Measurements from ENCODE around the gene GASK1B.

Gene GASK1B

GRCh38 chr4:158200214-158200613, 27.4 kb upstream of the GASK1B start:
- TF ChIP-seq, protein P1, sequence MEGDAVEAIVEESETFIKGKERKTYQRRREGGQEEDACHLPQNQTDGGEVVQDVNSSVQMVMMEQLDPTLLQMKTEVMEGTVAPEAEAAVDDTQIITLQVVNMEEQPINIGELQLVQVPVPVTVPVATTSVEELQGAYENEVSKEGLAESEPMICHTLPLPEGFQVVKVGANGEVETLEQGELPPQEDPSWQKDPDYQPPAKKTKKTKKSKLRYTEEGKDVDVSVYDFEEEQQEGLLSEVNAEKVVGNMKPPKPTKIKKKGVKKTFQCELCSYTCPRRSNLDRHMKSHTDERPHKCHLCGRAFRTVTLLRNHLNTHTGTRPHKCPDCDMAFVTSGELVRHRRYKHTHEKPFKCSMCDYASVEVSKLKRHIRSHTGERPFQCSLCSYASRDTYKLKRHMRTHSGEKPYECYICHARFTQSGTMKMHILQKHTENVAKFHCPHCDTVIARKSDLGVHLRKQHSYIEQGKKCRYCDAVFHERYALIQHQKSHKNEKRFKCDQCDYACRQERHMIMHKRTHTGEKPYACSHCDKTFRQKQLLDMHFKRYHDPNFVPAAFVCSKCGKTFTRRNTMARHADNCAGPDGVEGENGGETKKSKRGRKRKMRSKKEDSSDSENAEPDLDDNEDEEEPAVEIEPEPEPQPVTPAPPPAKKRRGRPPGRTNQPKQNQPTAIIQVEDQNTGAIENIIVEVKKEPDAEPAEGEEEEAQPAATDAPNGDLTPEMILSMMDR (IDR thresholded peaks at IDR 0.05; ENCODE audit: low read depth, low read length): no peak
- H3K4me3 ChIP-seq (ENCODE audit: low read depth, low read length): no peak overlapping the region

GRCh38 chr4:158197194-158197776, 24.5 kb upstream of the GASK1B start:
- TF ChIP-seq, protein P1 (IDR thresholded peaks at IDR 0.05; ENCODE audit: low read depth, low read length): no peak
- H3K4me3 ChIP-seq (ENCODE audit: low read depth, low read length): no peak overlapping the region

DNA sequence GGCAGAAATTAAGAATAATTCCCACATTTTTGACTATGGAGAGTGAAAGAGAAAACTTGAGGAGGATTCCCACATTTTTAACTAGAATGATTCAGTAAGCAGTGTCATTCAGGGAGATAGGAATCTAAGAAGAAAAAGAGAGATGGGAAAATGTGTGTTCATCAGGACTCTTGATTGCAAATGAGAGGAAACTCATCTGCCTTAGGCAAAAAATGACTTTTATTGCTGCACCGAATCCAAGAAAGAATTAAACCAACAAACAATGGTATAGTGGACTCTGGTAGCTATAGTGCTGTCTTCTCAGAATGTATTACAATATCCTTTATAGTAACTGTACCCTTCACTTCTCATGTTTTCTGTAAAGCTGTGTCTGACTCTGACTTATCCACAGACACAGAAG, 22.5 kb upstream of the GASK1B start:
- H3K4me3 ChIP-seq (ENCODE audit: low read depth, low read length): no peak overlapping the region
- TF ChIP-seq, protein P1 (IDR thresholded peaks at IDR 0.05; ENCODE audit: low read depth, low read length): no peak

DNA sequence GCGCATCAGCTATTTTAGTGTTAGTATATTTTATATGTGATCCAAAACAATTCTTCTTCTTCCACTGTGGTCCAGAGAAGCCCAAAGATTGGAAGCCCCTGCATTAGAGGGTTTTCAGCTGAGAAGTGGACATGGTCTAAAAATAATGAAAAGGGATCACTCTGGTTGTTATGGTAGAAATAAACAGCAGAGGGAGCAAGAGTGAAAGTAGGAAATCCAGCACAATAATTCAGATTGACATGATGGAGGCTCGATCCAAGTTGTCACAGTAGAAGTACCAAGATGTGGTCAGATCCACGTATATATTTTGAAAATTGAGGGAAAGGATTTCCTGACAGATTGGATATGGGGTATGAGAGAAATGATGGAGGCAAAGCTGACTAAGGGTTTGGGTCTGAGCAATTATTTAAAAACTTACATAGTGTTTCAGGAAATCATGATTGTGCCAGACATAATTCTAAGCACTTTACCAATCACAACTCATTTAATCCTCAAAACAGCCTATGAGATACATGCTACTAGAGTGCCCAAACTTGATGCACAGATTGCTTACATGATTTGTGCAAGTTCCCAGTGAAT, 20.4 kb upstream of the GASK1B start:
- H3K4me3 ChIP-seq (ENCODE audit: low read depth, low read length): no peak overlapping the region
- TF ChIP-seq, protein P1 (IDR thresholded peaks at IDR 0.05; ENCODE audit: low read depth, low read length): 0 out of 2 replicates have a peak, but pooled peaks have one; percentile 15

GRCh38 chr4:158192439-158193158, 19.8 kb upstream of the GASK1B start:
- H3K4me3 ChIP-seq (ENCODE audit: low read depth, low read length): no peak overlapping the region
- TF ChIP-seq, protein P1 (IDR thresholded peaks at IDR 0.05; ENCODE audit: low read depth, low read length): no peak

DNA sequence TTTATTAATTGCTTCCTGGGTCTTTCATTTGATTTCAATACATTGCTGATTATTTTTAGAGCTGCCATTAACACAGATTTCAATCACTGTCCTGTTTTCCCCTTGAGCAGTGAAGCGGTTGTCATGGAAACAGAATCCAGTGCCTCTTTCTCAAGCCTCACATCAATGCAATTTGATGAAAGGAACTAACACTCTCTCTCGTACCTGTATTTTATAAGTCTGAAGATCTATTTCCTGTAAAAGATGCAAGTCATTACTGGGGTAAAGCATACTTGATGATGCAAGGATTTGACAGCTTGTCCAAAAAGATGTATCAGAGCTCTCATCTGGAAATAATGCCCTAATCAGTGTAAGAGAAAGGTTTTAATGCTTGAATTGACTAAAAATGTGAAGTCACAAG, 17.9 kb upstream of the GASK1B start:
- TF ChIP-seq, protein P1 (IDR thresholded peaks at IDR 0.05; ENCODE audit: low read depth, low read length): no peak
- no peak overlapping the region for H3K4me3 ChIP-seq (ENCODE audit: low read depth, low read length)

DNA sequence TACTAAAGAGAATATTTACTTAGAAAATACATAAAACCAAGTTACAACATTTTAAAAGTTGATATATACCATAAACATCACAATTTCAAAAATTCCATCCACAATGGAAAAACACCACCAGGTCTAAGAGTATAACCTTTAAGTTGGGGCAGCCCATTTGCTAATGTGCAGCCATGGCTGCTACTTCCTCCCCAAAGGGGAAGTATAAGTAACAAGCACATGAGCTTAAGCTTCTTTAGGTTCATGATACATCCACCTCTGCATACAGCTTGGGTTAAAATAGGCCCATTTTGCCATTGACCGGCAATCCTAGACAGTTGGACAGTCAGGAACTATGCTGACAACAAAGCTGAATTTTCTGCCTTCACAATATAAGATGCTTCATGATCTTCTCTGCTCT, 16.6 kb upstream of the GASK1B start:
- TF ChIP-seq, protein P1 (IDR thresholded peaks at IDR 0.05; ENCODE audit: low read depth, low read length): no peak
- no peak overlapping the region for H3K4me3 ChIP-seq (ENCODE audit: low read depth, low read length)
